Glomerular visceral epithelial cell (primary cell): Measurements from ENCODE around the gene EFCAB12.
"Not testable (repeated sequence)": the region's sequence is repeated elsewhere in the genome, so short reads cannot be mapped to it uniquely, and the experiment has no call there.

Source experiments
- DNase-seq: peaks from one replicate; pipeline ENCODE4 v3.0.0-alpha.2; 2016; ENCODE audit errors: extremely low spot score

The EFCAB12 gene

GRCh38 chr3:129393760-129394564 lies 34.5 kb downstream of the EFCAB12 start:
- not testable (repeated sequence) for DNase-seq

GRCh38 chr3:129393271-129393670 lies 35.2 kb downstream of the EFCAB12 start:
- DNase-seq = no peak

GRCh38 chr3:129392106-129392887 lies 36.1 kb downstream of the EFCAB12 start:
- not testable (repeated sequence) for DNase-seq

- DNase-seq = not testable (repeated sequence)
Observed at GRCh38 chr3:129391583-129391982, 36.9 kb downstream of the EFCAB12 start.

- no peak for DNase-seq
Observed at GRCh38 chr3:129389572-129389937, 38.9 kb downstream of the EFCAB12 start.

GRCh38 chr3:129388791-129389571 lies 39.5 kb downstream of the EFCAB12 start:
- DNase-seq = peak; percentile 26

- no peak for DNase-seq
Observed at GRCh38 chr3:129387487-129387886, 40.9 kb downstream of the EFCAB12 start.

GRCh38 chr3:129386984-129387383 lies 41.5 kb downstream of the EFCAB12 start:
- DNase-seq = no peak

GRCh38 chr3:129385507-129385906 lies 42.9 kb downstream of the EFCAB12 start:
- DNase-seq = not testable (repeated sequence)

GRCh38 chr3:129384594-129385323 lies 43.7 kb downstream of the EFCAB12 start:
- no peak for DNase-seq

- not testable (repeated sequence) for DNase-seq
Observed at GRCh38 chr3:129384103-129384502, 44.3 kb downstream of the EFCAB12 start.

GRCh38 chr3:129383292-129383860 lies 45.1 kb downstream of the EFCAB12 start:
- peak; percentile 76 for DNase-seq

GRCh38 chr3:129382366-129382765 lies 46.1 kb downstream of the EFCAB12 start:
- no peak for DNase-seq

GRCh38 chr3:129379582-129380358 lies 48.7 kb downstream of the EFCAB12 start:
- no peak for DNase-seq

GRCh38 chr3:129378949-129379348 lies 49.5 kb downstream of the EFCAB12 start:
- DNase-seq = no peak

GRCh38 chr3:129377615-129378014 lies 50.8 kb downstream of the EFCAB12 start:
- no peak for DNase-seq

GRCh38 chr3:129375099-129375498 lies 53.3 kb downstream of the EFCAB12 start:
- DNase-seq = no peak

- DNase-seq = no peak
Observed at GRCh38 chr3:129371041-129371826, 57.2 kb downstream of the EFCAB12 start.

- DNase-seq = no peak
Observed at GRCh38 chr3:129370248-129370964, 58.0 kb downstream of the EFCAB12 start.
